GM10847 (cell line): ENCODE data around the gene LRRC26.

Experiments
- POLR2A ChIP-seq: IDR thresholded peaks from 2 replicates; pipeline ENCODE4 v1.6.1; 2011; ENCODE audit not compliant: insufficient read length; ENCODE audit errors: extremely low read depth

Gene LRRC26

DNA sequence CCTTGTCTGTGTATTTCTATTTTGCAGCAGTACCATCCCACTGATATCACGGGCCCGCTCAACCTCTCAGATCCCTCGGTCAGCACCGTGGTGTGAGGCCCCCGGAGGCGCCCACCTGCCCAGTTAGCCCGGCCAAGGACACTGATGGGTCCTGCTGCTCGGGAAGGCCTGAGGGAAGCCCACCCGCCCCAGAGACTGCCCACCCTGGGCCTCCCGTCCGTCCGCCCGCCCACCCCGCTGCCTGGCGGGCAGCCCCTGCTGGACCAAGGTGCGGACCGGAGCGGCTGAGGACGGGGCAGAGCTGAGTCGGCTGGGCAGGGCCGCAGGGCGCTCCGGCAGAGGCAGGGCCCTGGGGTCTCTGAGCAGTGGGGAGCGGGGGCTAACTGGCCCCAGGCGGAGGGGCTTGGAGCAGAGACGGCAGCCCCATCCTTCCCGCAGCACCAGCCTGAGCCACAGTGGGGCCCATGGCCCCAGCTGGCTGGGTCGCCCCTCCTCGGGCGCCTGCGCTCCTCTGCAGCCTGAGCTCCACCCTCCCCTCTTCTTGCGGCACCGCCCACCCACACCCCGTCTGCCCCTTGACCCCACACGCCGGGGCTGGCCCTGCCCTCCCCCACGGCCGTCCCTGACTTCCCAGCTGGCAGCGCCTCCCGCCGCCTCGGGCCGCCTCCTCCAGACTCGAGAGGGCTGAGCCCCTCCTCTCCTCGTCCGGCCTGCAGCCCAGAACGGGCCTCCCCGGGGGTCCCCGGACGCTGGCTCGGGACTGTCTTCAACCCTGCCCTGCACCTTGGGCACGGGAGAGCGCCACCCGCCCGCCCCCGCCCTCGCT lies 1.9 kb downstream of the LRRC26 start:
- no peak for TF ChIP-seq POLR2A

GRCh38 chr9:137167277-137167746 lies 2.5 kb downstream of the LRRC26 start:
- no peak for TF ChIP-seq POLR2A

- TF ChIP-seq POLR2A: no peak
Observed at GRCh38 chr9:137166380-137167229, 3.2 kb downstream of the LRRC26 start.

- no peak for TF ChIP-seq POLR2A
Observed at GRCh38 chr9:137165250-137165836, 4.5 kb downstream of the LRRC26 start.

GRCh38 chr9:137164370-137165249 lies 5.2 kb downstream of the LRRC26 start:
- no peak for TF ChIP-seq POLR2A

GRCh38 chr9:137163805-137164204 lies 6.0 kb downstream of the LRRC26 start:
- no peak for TF ChIP-seq POLR2A

DNA sequence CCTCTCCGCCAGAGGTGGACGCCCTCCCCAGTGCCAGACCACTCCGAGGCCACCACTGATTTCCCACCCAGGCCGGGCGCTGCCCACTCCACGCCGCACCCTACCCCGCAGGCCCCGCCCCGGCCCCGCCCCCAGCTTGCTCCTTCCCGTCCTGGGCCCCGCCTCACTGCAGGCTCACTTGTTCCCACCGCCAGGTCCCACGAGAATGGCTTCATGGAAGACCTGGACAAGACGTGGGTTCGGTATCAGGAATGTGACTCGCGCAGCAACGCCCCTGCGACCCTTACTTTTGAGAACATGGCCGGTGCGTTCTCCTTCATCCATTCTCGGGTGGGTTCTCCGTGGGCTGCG lies 6.5 kb downstream of the LRRC26 start:
- no peak for TF ChIP-seq POLR2A

DNA sequence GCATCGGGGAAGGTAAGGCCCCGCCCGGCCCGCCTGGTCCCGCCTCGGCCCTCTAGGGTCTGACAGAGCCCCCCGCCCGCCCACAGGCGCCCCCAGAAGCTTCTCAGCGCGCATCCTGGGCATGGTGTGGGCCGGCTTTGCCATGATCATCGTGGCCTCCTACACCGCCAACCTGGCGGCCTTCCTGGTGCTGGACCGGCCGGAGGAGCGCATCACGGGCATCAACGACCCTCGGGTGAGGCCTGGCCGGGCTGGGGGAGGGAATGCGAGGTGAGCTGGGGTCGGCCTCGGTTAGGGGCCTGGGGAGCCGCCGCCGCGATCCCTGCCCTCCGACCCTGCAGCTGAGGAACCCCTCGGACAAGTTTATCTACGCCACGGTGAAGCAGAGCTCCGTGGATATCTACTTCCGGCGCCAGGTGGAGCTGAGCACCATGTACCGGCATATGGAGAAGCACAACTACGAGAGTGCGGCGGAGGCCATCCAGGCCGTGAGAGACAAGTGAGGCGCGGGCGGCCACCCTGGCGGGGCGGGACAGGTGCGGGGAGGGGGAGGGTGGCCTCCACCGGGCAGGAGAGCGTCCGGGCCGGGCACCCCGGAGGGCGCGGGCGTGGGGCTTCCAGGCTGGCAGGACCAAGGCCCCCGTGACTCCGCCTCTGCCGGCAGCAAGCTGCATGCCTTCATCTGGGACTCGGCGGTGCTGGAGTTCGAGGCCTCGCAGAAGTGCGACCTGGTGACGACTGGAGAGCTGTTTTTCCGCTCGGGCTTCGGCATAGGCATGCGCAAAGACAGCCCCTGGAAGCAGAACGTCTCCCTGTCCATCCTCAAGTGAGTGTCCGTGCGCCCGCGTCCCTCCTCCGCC lies 7.1 kb downstream of the LRRC26 start:
- no peak for TF ChIP-seq POLR2A

DNA sequence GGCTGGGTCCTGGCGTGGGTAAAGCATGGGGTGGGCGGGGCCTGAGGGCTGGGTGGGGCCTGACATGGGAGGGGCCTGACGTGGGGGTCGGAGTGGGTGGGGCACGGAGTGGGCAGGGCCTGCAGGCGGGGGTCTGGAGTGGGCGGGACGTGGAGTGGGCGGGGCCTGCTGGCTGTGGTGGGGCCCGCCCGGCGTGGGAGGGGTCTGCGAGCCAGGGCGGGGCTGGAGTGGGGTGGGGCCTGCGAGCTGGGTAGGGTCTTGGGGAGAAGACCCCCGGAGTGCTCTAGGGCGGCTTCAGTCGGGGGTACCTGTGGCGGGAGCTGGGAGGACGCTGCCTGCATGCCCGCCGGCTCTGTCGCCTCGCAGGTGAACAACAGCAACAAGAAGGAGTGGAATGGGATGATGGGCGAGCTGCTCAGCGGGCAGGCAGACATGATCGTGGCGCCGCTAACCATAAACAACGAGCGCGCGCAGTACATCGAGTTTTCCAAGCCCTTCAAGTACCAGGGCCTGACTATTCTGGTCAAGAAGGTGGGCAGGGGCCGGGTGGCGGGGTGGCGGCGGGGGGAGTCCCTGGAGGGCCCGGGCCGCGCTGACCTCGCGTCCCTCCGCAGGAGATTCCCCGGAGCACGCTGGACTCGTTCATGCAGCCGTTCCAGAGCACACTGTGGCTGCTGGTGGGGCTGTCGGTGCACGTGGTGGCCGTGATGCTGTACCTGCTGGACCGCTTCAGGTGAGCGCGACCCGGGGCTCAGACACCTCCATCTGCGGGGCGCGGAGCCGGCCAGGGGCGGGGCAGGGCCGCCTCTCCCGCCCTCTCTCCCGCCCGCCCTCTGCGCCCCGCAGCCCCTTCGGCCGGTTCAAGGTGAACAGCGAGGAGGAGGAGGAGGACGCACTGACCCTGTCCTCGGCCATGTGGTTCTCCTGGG lies 8.0 kb downstream of the LRRC26 start:
- TF ChIP-seq POLR2A: no peak

DNA sequence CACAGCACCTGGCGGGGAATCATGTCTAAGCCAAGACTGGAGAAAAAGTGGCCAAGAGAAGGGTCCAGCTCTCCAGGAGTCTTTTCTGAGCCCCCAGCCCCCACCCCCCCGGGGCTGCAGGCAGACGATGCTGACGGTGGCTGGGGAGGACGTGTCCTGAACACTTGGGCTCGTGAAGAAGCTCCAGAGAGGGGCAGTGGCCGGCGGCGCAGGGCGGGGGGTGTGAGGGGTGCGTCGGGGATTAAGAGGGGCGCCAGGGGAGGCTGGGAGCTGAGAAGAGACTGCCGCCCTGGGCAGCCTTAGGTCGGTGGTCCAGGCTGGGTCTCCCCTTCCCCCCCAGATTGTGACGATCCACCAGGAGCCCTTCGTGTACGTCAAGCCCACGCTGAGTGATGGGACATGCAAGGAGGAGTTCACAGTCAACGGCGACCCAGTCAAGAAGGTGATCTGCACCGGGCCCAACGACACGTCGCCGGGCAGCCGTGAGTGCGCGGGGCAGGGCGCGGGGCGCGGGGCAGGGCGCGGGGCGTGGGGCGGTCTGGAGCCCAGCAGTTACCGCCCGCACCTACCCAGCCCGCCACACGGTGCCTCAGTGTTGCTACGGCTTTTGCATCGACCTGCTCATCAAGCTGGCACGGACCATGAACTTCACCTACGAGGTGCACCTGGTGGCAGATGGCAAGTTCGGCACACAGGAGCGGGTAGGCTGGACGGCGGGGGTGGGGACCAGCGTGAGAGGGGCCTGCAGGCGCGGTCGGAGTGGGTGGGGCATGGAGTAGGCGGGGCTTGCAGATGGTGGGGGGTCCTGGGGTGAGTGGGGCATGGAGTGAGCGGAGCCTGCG lies 8.9 kb downstream of the LRRC26 start:
- no peak for TF ChIP-seq POLR2A

DNA sequence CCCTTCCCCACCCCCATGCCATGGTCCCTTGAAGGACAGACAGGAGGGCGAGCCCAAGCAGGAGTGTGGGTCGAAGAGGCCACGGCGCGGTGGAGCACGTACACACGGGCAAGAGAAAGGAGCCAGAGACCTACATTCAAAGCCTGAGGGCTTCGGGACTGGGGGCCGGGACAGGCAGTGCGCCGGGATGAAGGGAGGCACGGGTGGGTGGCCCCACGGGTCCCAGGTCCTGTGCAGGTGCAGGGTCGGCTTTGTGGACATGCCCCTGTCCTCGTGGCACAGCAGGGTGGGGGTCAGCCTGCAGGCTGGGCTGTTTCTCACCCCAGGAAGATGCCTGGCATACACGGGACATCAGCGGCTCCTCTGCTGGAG lies 9.8 kb downstream of the LRRC26 start:
- no peak for TF ChIP-seq POLR2A
